GM19324 (cell line): ENCODE data around the gene ST8SIA4.
A peak's percentile ranks its signal among the peaks of the same experiment; 100 is the strongest.
"Not testable (repeated sequence)": the region's sequence is repeated elsewhere in the genome, so short reads cannot be mapped to it uniquely, and the experiment has no call there.

Source experiments
- ATAC-seq: cut with Tn5 transposase; IDR thresholded peaks from one replicate; pipeline ENCODE4 v1.9.1; 2021; ENCODE audit warnings: mild to moderate bottlenecking, moderate library complexity; ENCODE audit not compliant: unreplicated experiment, low FRiP score

Gene ST8SIA4

DNA sequence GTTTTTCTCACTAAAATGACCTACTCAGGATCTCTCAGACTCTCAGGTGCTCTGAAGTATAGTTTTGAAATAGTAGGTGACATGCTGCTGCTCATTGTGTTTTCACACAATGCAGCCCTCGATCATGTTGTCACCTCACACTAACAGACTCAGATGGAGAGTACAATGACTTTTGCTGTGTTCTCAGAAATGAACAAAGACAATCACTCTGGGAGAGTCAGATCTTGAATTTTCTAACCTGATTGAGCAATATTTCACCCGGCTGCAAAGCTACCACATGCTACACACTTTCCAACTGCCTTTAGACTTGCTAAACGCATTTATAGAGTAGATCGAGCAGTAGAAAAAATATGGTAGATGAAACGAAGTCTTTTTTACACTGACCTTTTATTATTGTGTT is 113.4 kb downstream of the ST8SIA4 start:
- no peak for ATAC-seq

DNA sequence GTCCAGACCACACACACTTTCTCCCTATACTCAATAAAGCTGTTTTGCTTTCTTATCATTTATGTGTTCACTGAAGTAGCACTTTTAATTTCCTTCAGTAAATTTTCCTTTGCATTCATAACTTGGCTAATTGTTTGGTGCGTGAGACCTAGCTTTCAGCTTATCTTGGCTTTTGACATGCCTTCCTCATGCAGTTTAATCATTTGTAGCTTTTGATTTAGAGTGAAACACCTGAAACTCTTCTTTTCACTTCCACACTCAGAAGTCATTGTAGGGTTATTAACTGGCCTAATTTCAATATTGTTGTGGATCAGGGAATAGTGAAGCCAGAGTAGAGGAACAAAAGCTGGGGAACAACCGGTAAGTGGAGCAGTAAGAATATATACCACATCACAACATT is 114.7 kb downstream of the ST8SIA4 start:
- peak; percentile 40 for ATAC-seq

DNA sequence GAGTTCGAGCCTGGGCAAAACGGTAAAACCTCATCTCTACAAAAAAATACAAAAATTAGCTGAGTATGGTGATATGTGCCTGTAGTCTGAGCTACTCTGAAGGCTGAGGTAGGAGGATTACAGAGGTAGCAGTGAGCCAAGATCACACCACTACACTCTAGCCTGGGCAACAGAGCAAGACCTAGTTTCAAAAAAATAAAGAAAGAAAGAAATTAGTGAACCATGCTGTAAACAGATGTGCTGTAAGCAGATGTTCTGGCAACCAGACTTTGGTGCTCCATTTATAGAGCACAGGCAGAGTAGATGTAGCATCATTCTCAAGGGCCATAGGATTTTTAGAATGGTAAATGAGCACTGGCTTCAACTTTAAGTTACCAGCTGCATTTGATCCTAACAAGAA is 115.4 kb downstream of the ST8SIA4 start:
- peak; percentile 53 for ATAC-seq

DNA sequence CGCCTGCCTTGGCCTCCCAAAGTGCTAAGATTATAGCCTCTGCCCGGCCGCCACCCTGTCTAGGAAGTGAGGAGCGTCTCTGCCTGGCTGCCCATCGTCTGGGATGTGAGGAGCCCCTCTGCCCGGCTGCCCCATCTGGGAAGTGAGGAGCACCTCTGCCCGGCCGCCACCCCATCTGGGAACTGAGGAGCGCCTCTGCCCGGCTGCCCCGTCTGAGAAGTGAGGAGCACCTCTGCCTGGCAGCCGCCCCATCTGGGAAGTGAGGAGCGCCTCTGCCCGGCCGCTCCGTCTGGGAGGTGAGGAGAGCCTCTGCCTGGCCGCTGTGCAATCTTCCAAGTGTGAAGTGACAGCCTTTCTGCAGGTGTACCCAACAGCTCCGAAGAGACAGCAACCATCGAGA is 117.5 kb downstream of the ST8SIA4 start:
- ATAC-seq: not testable (repeated sequence)

DNA sequence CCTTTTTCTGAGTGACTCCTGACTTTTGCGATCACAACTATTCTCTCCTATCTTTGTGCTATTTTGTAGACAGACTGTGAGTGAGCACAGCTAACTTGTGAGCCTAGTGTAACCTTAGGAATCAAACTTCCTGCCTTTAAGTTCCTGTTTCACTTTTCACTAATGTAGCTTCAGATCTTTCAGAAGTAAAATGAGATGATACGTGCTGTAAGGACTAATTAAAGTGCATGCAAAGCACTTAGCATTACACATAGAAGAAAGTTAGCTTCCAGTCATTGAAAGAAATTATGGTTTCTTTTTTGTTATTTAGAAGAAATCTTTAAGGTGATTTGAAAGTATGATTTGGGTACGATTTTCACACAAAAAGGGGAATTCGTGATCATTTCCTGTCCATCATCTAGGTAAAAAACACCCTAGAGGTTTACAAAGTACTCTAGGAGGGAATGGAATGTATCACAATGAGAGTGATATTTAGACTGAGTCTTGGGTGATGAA is 122.7 kb downstream of the ST8SIA4 start:
- peak; percentile 81 for ATAC-seq

DNA sequence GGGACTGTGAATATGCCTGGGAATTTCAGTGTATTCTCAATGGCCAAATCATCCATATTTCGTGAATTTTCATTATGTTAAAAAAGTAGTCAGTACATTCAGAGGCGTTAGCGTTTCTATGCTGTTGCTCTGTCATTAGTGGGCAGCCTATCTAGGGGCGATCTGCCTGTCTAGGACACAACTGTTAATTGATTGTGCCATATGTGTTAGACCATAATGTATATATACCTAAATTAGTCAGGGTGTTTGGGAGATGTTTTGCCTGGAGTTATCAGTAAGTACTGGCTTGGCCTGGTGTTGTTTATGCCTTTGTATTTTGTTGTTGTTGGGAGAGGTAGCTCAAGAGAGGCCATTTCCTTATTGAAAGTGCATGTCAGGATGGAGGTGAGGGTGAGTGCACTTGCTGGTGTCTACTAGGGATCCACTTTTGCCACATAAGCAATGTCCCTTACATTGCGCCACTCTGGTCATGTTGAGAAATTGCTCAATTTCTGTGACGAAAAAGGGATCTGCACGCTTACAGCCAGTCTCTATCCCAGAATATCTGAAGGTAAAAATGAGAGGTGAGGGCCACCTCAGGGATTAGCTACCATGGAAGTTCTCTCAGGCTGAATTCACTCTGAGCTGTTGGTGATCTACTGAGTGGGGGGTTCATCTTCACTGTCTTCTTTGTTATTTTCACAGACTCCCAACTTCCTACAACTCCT is 123.3 kb downstream of the ST8SIA4 start:
- peak; percentile 40 for ATAC-seq

DNA sequence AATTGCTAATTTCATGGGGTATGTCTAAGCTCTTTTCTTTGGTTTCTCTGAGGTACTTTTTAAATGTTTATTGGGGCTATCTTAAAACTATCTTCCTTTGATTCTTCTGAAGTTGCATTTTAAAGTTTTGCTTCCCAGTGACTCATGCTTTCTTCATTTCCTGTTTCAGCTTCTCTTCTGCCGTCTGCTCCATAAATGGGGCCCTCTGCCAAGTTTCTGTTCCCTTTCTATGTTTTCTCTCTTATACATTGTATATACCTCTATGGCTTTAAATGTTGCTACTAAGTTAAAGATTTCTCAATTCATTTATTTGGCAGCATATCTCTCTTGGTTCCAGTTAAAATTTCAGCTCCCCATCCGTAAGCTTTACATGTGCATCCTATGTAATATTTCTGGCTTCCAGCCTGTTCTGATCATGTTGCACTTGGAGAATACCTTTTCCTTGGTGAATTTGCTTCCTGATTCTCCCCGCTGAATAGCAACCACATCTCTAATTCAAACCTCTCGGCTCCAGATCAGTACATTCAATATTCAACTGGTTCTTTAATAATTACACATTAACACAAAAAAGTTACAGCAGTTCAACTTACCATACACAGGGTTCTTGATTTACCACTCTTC is 125.3 kb downstream of the ST8SIA4 start:
- peak; percentile 53 for ATAC-seq

DNA sequence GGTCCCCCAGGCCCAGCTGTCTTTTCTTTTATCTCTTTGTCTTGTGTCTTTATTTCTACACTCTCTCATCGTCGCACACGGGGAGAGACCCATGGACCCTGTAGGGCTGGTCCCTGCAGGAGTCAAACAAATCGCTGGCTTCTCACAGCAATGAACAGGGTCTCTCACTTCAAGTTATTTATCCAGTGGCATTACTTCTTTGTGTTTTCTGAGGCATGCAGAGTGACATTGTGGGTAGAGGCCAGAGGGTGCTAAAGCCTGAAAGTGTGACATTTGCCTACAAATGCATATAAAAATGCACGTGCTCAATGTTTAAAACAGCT is 127.6 kb downstream of the ST8SIA4 start:
- no peak for ATAC-seq

DNA sequence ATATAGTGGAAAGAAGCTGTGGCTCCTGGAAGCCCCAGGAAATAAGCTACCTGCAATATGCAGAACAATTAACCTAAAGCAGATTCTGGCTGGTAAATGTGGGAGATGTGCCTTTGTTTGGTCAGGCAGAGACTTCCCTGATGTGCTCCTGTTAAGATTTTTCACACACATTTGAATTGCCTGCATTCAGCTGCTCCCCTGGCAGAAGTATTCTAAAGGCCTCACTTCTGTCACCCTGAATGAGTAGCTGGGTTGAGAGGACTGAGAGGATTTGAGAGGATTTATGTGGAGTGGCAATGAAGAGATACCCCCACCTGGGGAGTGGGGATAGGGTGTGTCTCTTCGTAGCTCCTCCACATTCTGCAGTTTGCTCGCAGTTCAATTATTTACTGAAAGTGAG is 130.5 kb downstream of the ST8SIA4 start:
- ATAC-seq: no peak

DNA sequence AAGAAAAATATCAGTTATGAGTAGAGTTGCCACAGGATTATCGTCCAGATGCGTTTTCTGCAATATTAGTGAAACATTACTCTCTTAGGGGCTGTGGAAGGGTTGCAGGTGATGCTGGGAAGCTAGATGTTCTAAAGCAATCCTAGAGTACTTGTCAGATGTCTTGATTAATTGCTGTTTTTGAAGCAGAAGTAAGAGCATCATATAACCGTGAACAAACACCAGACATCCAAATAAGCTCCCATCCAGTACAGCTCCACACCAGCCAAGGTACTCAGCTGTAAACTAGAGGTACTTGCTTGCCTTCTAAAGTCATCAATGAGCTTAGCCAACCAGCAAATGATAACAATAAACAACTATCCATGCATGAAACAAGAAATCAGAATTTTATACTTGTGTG is 131.1 kb downstream of the ST8SIA4 start:
- no peak for ATAC-seq

DNA sequence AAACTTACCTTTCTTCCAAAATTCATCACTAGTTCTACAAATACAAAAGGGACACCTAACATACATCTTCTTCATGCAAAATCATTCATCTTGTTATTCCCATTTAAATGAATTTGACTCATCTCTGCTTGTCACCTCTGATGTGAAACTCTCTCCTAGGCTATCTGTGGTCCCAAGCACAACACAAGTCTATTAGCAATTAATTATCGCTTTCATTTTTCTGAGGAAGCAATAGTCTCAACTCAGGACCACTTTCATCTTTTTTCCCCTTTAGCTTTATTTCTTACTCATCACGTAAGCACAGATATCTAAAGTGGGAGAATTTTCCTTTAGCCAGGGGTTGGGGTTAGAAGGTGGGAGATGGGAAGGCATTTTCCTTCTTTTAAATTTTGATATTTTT is 131.9 kb downstream of the ST8SIA4 start:
- ATAC-seq: no peak

DNA sequence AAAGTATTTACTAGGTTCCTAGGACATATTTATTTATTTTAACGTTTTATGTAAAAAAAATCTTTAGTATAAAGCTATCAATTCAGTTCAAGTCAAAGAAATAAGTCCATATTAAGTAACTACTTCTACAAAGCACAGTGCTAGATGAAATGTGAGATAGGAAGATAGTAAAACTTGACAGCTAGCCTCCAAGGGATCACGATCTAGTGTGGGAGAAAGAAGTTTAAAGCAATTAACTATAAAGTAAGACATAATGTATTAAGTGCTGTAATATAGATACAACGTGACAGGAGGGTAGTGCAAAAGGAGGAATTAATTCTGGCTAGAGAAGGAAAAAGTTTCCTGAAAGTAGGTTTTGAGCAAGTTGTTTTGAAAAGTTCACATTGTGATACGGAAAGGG is 134.9 kb downstream of the ST8SIA4 start:
- ATAC-seq: no peak

DNA sequence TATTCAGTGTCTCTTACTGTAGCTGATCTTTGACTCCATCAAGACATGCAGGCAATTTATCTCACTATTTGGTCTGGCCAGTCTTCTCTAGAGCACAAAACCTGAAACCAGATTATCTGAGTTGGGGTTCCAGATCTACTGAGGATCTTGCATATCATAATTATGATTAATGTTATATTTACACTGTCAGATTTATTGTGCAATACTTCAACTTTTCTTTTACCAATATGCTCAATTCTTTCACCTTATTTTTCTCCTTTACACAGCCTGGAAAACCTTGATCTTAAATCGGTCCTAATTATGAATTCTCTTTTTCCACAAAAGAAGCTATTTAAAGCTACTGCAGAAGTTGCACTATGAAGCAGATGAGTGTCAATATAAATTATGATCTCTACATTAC is 140.1 kb downstream of the ST8SIA4 start:
- no peak for ATAC-seq

DNA sequence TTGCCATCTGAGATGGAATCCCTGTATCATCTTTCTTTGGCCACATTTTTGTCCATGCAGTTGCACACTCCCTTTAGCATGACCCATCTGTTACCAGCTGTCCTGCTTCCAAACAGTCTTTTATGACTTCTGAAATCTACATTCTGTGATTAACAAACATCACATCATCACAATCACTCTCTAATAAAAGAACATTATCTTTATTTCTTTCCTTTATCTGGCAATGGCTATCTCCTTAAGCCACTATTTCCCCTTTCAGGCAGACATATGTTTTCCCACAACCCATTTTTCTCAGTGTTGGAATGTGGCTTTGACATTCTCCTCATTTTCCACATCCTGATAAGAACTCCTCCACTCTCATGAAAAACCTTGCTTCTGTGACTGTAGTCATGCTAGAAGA is 141.0 kb downstream of the ST8SIA4 start:
- ATAC-seq: no peak

DNA sequence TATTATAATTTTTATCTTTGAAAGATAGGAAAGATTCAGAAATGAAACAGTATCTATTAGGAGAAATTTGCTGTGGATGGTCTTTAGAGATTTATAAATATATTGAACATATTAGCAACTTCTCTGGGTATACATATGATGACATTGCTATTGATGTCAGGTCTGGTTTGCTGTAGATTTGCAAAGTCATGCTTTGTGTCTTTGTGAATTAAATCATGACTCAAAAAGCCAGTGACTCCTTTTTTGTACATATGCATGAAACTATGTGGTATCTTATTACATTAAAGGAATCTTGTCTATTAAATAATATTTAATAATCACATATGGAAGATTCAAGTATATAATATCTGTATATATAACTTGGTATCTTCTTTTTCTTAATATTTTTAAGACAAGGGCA is 141.9 kb downstream of the ST8SIA4 start:
- ATAC-seq: no peak

DNA sequence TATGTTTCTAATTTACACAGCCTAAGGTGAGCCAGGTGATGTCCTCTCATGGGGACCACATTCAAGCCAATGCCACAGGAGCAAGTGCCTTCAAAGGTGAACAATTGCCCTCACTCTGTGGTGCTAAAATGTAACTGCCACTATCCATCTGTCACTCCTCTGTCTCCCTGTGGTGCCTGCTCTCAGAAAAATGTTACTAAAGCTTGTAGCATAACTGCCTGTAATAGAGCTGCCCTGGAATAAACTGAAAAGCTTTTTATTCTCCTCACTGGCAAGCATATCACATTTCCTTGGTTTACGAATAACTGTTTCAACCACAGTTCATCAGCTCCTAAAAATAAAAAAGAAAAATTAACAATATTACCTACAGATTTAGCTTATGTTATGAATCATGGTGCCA is 142.4 kb downstream of the ST8SIA4 start:
- no peak for ATAC-seq

DNA sequence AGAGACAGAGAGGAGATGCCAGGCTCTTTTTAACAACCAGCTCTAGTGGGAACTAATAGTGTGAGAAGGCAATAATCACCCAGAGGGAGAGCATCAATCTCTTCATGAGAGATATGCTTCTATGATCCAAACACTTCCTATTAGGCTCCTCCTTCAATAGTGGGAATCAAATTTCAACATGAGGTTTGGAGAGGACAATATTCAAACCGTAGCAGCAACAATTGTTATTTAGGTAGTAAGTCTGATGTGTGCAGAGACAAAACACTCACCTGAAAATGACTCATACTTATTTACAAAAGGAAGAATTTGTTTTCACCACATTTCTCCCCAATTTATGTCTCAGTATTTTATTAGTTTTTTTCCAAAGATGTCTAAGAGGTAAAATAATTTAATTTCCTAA is 144.3 kb downstream of the ST8SIA4 start:
- no peak for ATAC-seq

DNA sequence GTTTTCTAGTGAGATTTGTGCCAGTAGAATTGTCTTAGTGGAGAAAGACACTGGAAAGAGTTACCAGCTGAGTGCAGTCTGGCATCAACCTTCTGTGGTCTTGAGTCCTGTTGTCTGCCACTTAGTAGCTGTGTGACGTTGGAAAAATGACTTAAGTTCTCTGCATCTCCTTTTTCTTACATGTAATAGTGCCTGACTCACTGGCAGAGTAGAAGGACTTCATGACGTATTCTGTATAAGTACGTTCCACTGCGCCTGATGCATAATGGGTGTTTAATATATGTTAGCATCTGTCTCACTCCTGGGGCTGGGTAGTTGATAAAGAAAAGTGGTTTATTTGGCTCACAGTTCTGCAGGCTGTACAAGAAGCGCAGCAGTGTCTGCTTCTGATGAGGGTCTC is 144.8 kb downstream of the ST8SIA4 start:
- ATAC-seq: no peak

DNA sequence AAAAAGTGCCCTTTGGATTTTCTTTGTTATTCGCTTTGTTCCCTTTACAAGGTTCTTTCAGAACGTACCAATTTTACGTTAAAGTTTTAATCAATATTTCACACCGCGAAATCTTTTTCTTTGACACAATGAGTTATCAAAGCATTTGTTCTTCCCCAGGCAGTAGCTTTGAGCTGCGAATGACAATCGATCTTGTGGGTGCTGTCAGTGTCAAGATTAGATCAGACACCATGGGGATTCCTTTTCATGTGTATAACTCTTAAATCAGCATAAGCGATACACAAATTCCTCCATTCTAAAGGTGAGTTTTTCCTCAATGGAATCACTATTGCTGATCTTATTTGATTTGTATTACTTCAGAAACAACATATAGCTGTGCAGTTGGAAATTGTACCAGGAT is 145.5 kb downstream of the ST8SIA4 start:
- no peak for ATAC-seq
